Naive thymus-derived CD4-positive, alpha-beta T cell (primary cell): ENCODE results near the gene TMEM39B. TPM values are rescaled to one million over a fixed set of nuclear protein-coding genes. Genes with fewer than 3 reads are reported as not detected.
A peak's percentile ranks its signal among the peaks of the same experiment; 100 is the strongest.
"Not testable (repeated sequence)": the region's sequence is repeated elsewhere in the genome, so short reads cannot be mapped to it uniquely, and the experiment has no call there.

ENCODE experiments used
- ATAC-seq: fragments of 150-1000 bp; cut with Tn5 transposase; 2 replicates; pipeline ENCODE4 v1.10.0; 2021; ENCODE audit warnings: mild to moderate bottlenecking, moderate library complexity
- CTCF ChIA-PET: fragments of 350-600 bp; sonication (Branson Sonifier 250); formaldehyde crosslinking; loops from one replicate; lab custom pipeline; 2021; ENCODE audit warnings: antibody characterized with exemption; lab: Charles Lee
- POLR2A ChIA-PET: fragments of 350-600 bp; sonication (Branson Sonifier 250); formaldehyde crosslinking; loops from one replicate; lab custom pipeline; 2021; ENCODE audit warnings: antibody characterized with exemption, inconsistent platforms; lab: Charles Lee
- DNase-seq, 9 donors: peaks; one replicate each; pipeline versions ENCODE4 v3.0.0 to v3.0.0-alpha.2; 2020 to 2022; ENCODE audit warnings: mixed read lengths in 1 of 9
- H3K27ac ChIP-seq: one replicate; pipeline ENCODE4 v1.7.0; 2013; ENCODE audit warnings: mild to moderate bottlenecking, low read depth, low read length, moderate library complexity
- H3K27me3 ChIP-seq, 2 donors: one replicate each; pipeline ENCODE4 v1.7.0; 2013; ENCODE audit warnings: low read length in 2 of 2, mild to moderate bottlenecking in 2 of 2, moderate library complexity in 2 of 2; ENCODE audit not compliant: control insufficient read depth in 2 of 2, insufficient read depth in 2 of 2
- H3K36me3 ChIP-seq, 3 experiments: 1 replicate in 2 of 3; 2 replicates in 1 of 3; pipeline ENCODE4 v1.7.0; 2013; ENCODE audit warnings: low read length in 3 of 3, mild to moderate bottlenecking in 3 of 3, moderate library complexity in 1 of 3; ENCODE audit not compliant: insufficient read depth in 3 of 3, control insufficient read depth in 2 of 3
- H3K4me1 ChIP-seq, 2 donors: one replicate each; pipeline ENCODE4 v1.7.0; 2013; ENCODE audit warnings: low read length in 2 of 2, mild to moderate bottlenecking in 2 of 2, moderate library complexity in 1 of 2; ENCODE audit not compliant: control insufficient read depth in 2 of 2, insufficient read depth in 2 of 2
- H3K4me3 ChIP-seq: 2 replicates; pipeline ENCODE4 v1.7.0; 2013; ENCODE audit warnings: mild to moderate bottlenecking, low read length
- H3K9me3 ChIP-seq, 3 experiments: 1 replicate in 2 of 3; 2 replicates in 1 of 3; pipeline ENCODE4 v1.7.0; 2013; ENCODE audit warnings: low read length in 3 of 3; ENCODE audit not compliant: control insufficient read depth in 2 of 3
- H3K27ac Mint-ChIP-seq, 9 donors: one replicate each; pipeline ENCODE4 v1.8.0; 2020 to 2022; ENCODE audit warnings: mixed read lengths in 9 of 9, mild to moderate bottlenecking in 8 of 9, moderate library complexity in 5 of 9, inconsistent platforms in 2 of 9
- H3K27me3 Mint-ChIP-seq, 5 donors: one replicate each; pipeline ENCODE4 v1.8.0; 2021 to 2022; ENCODE audit warnings: mixed read lengths in 5 of 5, mild to moderate bottlenecking in 1 of 5
- H3K36me3 Mint-ChIP-seq, 5 donors: one replicate each; pipeline ENCODE4 v1.8.0; 2020 to 2022; ENCODE audit warnings: mixed read lengths in 5 of 5, mild to moderate bottlenecking in 3 of 5, inconsistent platforms in 1 of 5
- H3K4me1 Mint-ChIP-seq, 7 donors: one replicate each; pipeline ENCODE4 v1.8.0; 2020 to 2022; ENCODE audit warnings: mixed read lengths in 7 of 7, mild to moderate bottlenecking in 3 of 7, inconsistent platforms in 1 of 7
- H3K4me3 Mint-ChIP-seq, 10 donors: one replicate each; pipeline ENCODE4 v1.8.0; 2020 to 2022; ENCODE audit warnings: mild to moderate bottlenecking in 10 of 10, mixed read lengths in 10 of 10, moderate library complexity in 6 of 10, inconsistent platforms in 2 of 10
- H3K9me3 Mint-ChIP-seq, 11 donors: one replicate each; pipeline ENCODE4 v1.8.0; 2020 to 2022; ENCODE audit warnings: mixed read lengths in 11 of 11, mild to moderate bottlenecking in 4 of 11, inconsistent platforms in 1 of 11, moderate library complexity in 1 of 11
- intact Hi-C, 2 donors: fragments of 100-400 bp; cut with micrococcal nuclease; formaldehyde crosslinking; loops; one replicate each; pipeline ENCODE4 v1.15.1; 2023
- polyA plus RNA-seq, 2 donors: library from polyadenylated mRNA; unstranded; fragments of 300-500 nt; fragmentation: Illumina TruSeq; gene quantifications; one replicate each; pipeline ENCODE4 v1.2.3, GENCODE V29; 2021
- total RNA-seq, 6 experiments: library from RNA in 5 of 6; stranded (reverse) in 5 of 6; gene quantifications; 1 replicate in 5 of 6; 2 replicates in 1 of 6; pipeline ENCODE4 v1.2.3 and lab custom pipeline; 2021 to 2026

The TMEM39B gene
- total and polyA plus RNA-seq, 7 experiments from 2014 or later: 2.7 to 35.9 (median 17.4) TPM

GRCh38 chr1:32060914-32061313, 11.8 kb upstream of the TMEM39B start:
- no peak overlapping the region for H3K4me3 Mint-ChIP-seq
- ATAC-seq (no peak), DNase-seq (no peak)
- no peaks in the 10 kb centered on the region for H3K9me3 Mint-ChIP-seq
- no peaks in the 10 kb centered on the region for H3K27me3 Mint-ChIP-seq
- Histone ChIP-seq H3K27ac (no peak overlapping the region), H3K9me3 (no peaks in the 10 kb centered on the region), H3K36me3 (peaks cover 3 to 59% (median 7%) of the 10 kb centered on the region in 3 experiments), H3K4me1 (no peaks in the 10 kb centered on the region), H3K27me3 (no peaks in the 10 kb centered on the region), H3K4me3 (no peak overlapping the region)
- peak overlapping the region in 7 of 9 donors; percentile 41 to 67 (median 51) for H3K27ac Mint-ChIP-seq
- H3K4me1 Mint-ChIP-seq: peaks cover 0 to 9% (median 6%) of the 10 kb centered on the region in 7 donors
- ChIA-PET CTCF (interaction anchor here (0.7 to 1.3 kb wide), 3 partner anchors 10 to 58 kb away, joined by 3 to 4 read pairs (median 4); partner anchors contain the start of gene TMEM39B), POLR2A (interaction anchor here (0.6 to 1.2 kb wide), 3 partner anchors 11 to 64 kb away, joined by 3 to 7 read pairs (median 5); partner anchors contain the start of gene TMEM39B)
- intact Hi-C loops: loop anchor here in 1 of 2 donors (5.0 to 10.0 kb wide), 2 partner anchors 246 to 399 kb away; partner anchors contain the start of gene SPOCD1
- peaks cover 0 to 17% (median 6%) of the 10 kb centered on the region in 5 donors for H3K36me3 Mint-ChIP-seq

GRCh38 chr1:32062867-32063230, 9.9 kb upstream of the TMEM39B start:
- Mint-ChIP-seq H3K36me3 (peaks cover 0 to 15% (median 5%) of the 10 kb centered on the region in 5 donors), H3K4me3 (no peak overlapping the region), H3K9me3 (no peaks in the 10 kb centered on the region), H3K27me3 (no peaks in the 10 kb centered on the region), H3K4me1 (peaks cover 10 to 19% (median 12%) of the 10 kb centered on the region in 7 donors), H3K27ac (peak overlapping the region in 8 of 9 donors; percentile 30 to 79 (median 76))
- ATAC-seq: no peak
- Histone ChIP-seq H3K27ac (no peak overlapping the region), H3K36me3 (peaks cover 0 to 46% (median 3%) of the 10 kb centered on the region in 3 experiments), H3K27me3 (no peaks in the 10 kb centered on the region), H3K4me1 (peaks cover 4 to 5% of the 10 kb centered on the region in 2 donors), H3K9me3 (no peaks in the 10 kb centered on the region), H3K4me3 (no peak overlapping the region)
- intact Hi-C loops: loop anchor here (1.0 to 10.0 kb wide), 13 partner anchors 9 to 401 kb away; partner anchors contain the start of genes SPOCD1 (in 2 of the 2) and TMEM39B (in 2 of the 2)
- DNase-seq: no peak
- CTCF ChIA-PET: interaction anchor here (0.6 to 2.2 kb wide), 19 partner anchors 8 to 399 kb away, joined by 3 to 10 read pairs (median 4); partner anchors contain the start of genes SPOCD1 and TMEM39B
- POLR2A ChIA-PET: interaction anchor here (0.7 to 1.5 kb wide), 4 partner anchors 10 to 105 kb away, joined by 3 to 11 read pairs (median 4); partner anchors contain the start of gene TMEM39B

GRCh38 chr1:32063261-32063681, 9.5 kb upstream of the TMEM39B start:
- Mint-ChIP-seq H3K27me3 (no peaks in the 10 kb centered on the region), H3K36me3 (peaks cover 0 to 13% (median 4%) of the 10 kb centered on the region in 5 donors), H3K27ac (peak overlapping the region in 8 of 9 donors; percentile 8 to 79 (median 68)), H3K4me3 (no peak overlapping the region), H3K9me3 (no peaks in the 10 kb centered on the region), H3K4me1 (peaks cover 10 to 19% (median 12%) of the 10 kb centered on the region in 7 donors)
- Histone ChIP-seq H3K9me3 (no peaks in the 10 kb centered on the region), H3K27me3 (no peaks in the 10 kb centered on the region), H3K4me1 (peaks cover 4 to 5% of the 10 kb centered on the region in 2 donors), H3K4me3 (no peak overlapping the region), H3K36me3 (peaks cover 0 to 42% (median 3%) of the 10 kb centered on the region in 3 experiments), H3K27ac (no peak overlapping the region)
- DNase-seq (peak in 6 of 9 donors; percentile 12 to 46 (median 35)), ATAC-seq (peak; percentile 60)
- intact Hi-C loops: loop anchor here (1.0 to 10.0 kb wide), 13 partner anchors 9 to 401 kb away; partner anchors contain the start of genes SPOCD1 (in 2 of the 2) and TMEM39B (in 2 of the 2)
- CTCF ChIA-PET: interaction anchor here (0.6 to 2.2 kb wide), 17 partner anchors 9 to 399 kb away, joined by 3 to 10 read pairs (median 4); partner anchors contain the start of genes SPOCD1 and TMEM39B
- POLR2A ChIA-PET: interaction anchor here (0.7 to 1.5 kb wide), 4 partner anchors 9 to 106 kb away, joined by 3 to 11 read pairs (median 4); partner anchors contain the start of gene TMEM39B

- POLR2A ChIA-PET: interaction anchor here (0.5 to 1.2 kb wide), 9 partner anchors 8 to 525 kb away, joined by 3 to 6 read pairs (median 3); no protein-coding TSS in a partner anchor
These were observed 6.9 kb upstream of the TMEM39B start for GRCh38 chr1:32065613-32066488.

GRCh38 chr1:32066489-32066873, 6.3 kb upstream of the TMEM39B start:
- no peak overlapping the region for H3K27ac ChIP-seq

More at GRCh38 chr1:32065613-32066488, 6.9 kb upstream of the TMEM39B start:
- not testable (repeated sequence) for H3K4me1 ChIP-seq, H3K27me3 Mint-ChIP-seq, DNase-seq, H3K27me3 ChIP-seq, H3K9me3 Mint-ChIP-seq, ATAC-seq, H3K4me3 ChIP-seq, H3K9me3 ChIP-seq, H3K27ac ChIP-seq
- intact Hi-C loops: loop anchor here in 1 of 2 donors (10.0 kb wide), 1 partner anchor 251 kb away; the partner anchor contains the start of gene SPOCD1
- Mint-ChIP-seq H3K27ac (peak overlapping the region in 7 of 9 donors; percentile 35 to 90 (median 61)), H3K36me3 (peaks cover 0 to 11% (median 0%) of the 10 kb centered on the region in 5 donors), H3K4me3 (peak overlapping the region in 5 of 10 donors; percentile 15 to 57 (median 42)), H3K4me1 (peaks cover 12 to 32% (median 22%) of the 10 kb centered on the region in 7 donors)
- peaks cover 0 to 16% (median 3%) of the 10 kb centered on the region in 3 experiments for H3K36me3 ChIP-seq
- CTCF ChIA-PET: interaction anchor here (0.6 to 1.3 kb wide), 6 partner anchors 16 to 396 kb away, joined by 3 read pairs; no protein-coding TSS in a partner anchor

More at GRCh38 chr1:32066489-32066873, 6.3 kb upstream of the TMEM39B start:
- H3K27me3 Mint-ChIP-seq: no peaks in the 10 kb centered on the region
- Histone ChIP-seq H3K27me3 (no peaks in the 10 kb centered on the region), H3K9me3 (no peaks in the 10 kb centered on the region), H3K4me3 (no peak overlapping the region), H3K36me3 (peaks cover 0 to 10% (median under 1%) of the 10 kb centered on the region in 3 experiments), H3K4me1 (peaks cover 5% of the 10 kb centered on the region in 2 donors)
- CTCF ChIA-PET: interaction anchor here (0.6 to 1.3 kb wide), 3 partner anchors 15 to 257 kb away, joined by 3 read pairs; no protein-coding TSS in a partner anchor
- peak overlapping the region in 6 of 10 donors; percentile 15 to 57 (median 37) for H3K4me3 Mint-ChIP-seq
- POLR2A ChIA-PET: interaction anchor here (0.5 to 1.2 kb wide), 7 partner anchors 9 to 526 kb away, joined by 3 to 6 read pairs (median 3); no protein-coding TSS in a partner anchor
- H3K4me1 Mint-ChIP-seq: peaks cover 12 to 32% (median 22%) of the 10 kb centered on the region in 7 donors
- peak overlapping the region; percentile 35 to 90 (median 51) for H3K27ac Mint-ChIP-seq
- intact Hi-C loops: loop anchor here in 1 of 2 donors (10.0 kb wide), 1 partner anchor 252 kb away; the partner anchor contains the start of gene SPOCD1
- H3K36me3 Mint-ChIP-seq: peaks cover 0 to 11% (median 0%) of the 10 kb centered on the region in 5 donors
- DNase-seq (peak in 3 of 9 donors; percentile 8 to 22 (median 14)), ATAC-seq (peak; percentile 87)
- H3K9me3 Mint-ChIP-seq: no peaks in the 10 kb centered on the region
